Spleen (tissue), 11 donors: ENCODE data around the gene PLXNA1. TPM values are rescaled to one million over a fixed set of nuclear protein-coding genes. Genes with fewer than 3 reads are reported as not detected.

Experiments used
- DNase-seq: peaks from one replicate; pipeline ENCODE4 v3.0.0-alpha.2; 2020
- H3K27ac ChIP-seq, 8 donors: fragments of 200-600 bp; sonication (generic) in 7 of 8; 1 replicate in 4 of 8; 2 replicates in 4 of 8; pipeline versions ENCODE4 v1.5.0 to v1.8.0; 2016 to 2021; ENCODE audit warnings: inconsistent platforms in 4 of 8, mild to moderate bottlenecking in 4 of 8, moderate library complexity in 1 of 8
- H3K27me3 ChIP-seq, 7 donors: fragments of 200-600 bp; sonication (generic) in 6 of 7; replicated peaks in 1 of 7; 1 replicate in 4 of 7; 2 replicates in 3 of 7; pipeline versions ENCODE4 v1.5.0 to v1.8.0; 2016 to 2021; ENCODE audit warnings: inconsistent platforms in 3 of 7, mild to moderate bottlenecking in 1 of 7
- H3K36me3 ChIP-seq, 6 donors: fragments of 200-600 bp; sonication (generic) in 5 of 6; 1 replicate in 4 of 6; 2 replicates in 2 of 6; pipeline versions ENCODE4 v1.5.0 to v1.8.0; 2016 to 2021; ENCODE audit warnings: inconsistent platforms in 2 of 6
- H3K4me1 ChIP-seq, 6 donors: fragments of 200-600 bp; sonication (generic) in 5 of 6; 1 replicate in 3 of 6; 2 replicates in 3 of 6; pipeline versions ENCODE4 v1.5.0 to v1.8.0; 2016 to 2021; ENCODE audit warnings: inconsistent platforms in 3 of 6
- H3K4me3 ChIP-seq, 8 donors: fragments of 200-600 bp; sonication (generic) in 7 of 8; 1 replicate in 4 of 8; 2 replicates in 4 of 8; pipeline versions ENCODE4 v1.5.0 to v1.8.0; 2016 to 2021; ENCODE audit warnings: inconsistent platforms in 4 of 8, mild to moderate bottlenecking in 4 of 8, moderate library complexity in 2 of 8
- H3K9me3 ChIP-seq, 8 donors: fragments of 200-600 bp; sonication (generic) in 7 of 8; 1 replicate in 4 of 8; 2 replicates in 4 of 8; pipeline versions ENCODE4 v1.5.0 to v1.8.0; 2016 to 2021; ENCODE audit warnings: inconsistent platforms in 4 of 8
- POLR2A ChIP-seq, 3 donors: fragments of 450-650 bp; IDR thresholded peaks; one replicate each; pipeline ENCODE4 v1.5.1; 2017; ENCODE audit warnings: antibody characterized with exemption in 3 of 3, mild to moderate bottlenecking in 1 of 3
- POLR2AphosphoS5 ChIP-seq, 3 donors: sonication (generic); formaldehyde crosslinking; IDR thresholded peaks; one replicate each; pipeline ENCODE4 v1.5.1; 2017; ENCODE audit warnings: antibody characterized with exemption in 3 of 3
- whole genome bisulfite sequencing, 5 donors: extraction: QIAGEN DNeasy Blood & Tissue Kit in 3 of 5; methylation state at CpG; one replicate each; pipeline versions ENCODE4 v1.1.5 to v1.1.7; 2013 to 2018; 5-methylcytosine and 5-hydroxymethylcytosine counted together
- intact Hi-C: fragments of 100-400 bp; cut with DNase I; formaldehyde crosslinking; loops from one replicate; pipeline ENCODE4 v1.15.0; 2023; ENCODE audit warnings: low total_unique reads
- polyA plus RNA-seq, 3 donors: library from polyadenylated mRNA; stranded (reverse); fragments of 200-250 nt; gene quantifications; one replicate each; pipeline ENCODE4 v1.2.1, GENCODE V29; 2013
- total RNA-seq, 7 donors: library from RNA; depleted of rRNA in 3 of 7; stranded (reverse); fragments of >200 nt in 3 of 7; fragmentation: NEBNext Ultra II Directional in 4 of 7; extraction: Animal tissue kit (Norgen Biotek cat#: 25700) in 4 of 7; gene quantifications; one replicate each; pipeline versions ENCODE4 v1.1.0 to v1.2.1, GENCODE V29; 2016 to 2021
- TF ChIP-seq, protein P1 (sequence below), 11 experiments: fragments of 200-600 bp in 7 of 11; fragments of 450-650 bp in 4 of 11; sonication (generic) in 4 of 11; IDR thresholded peaks in 8 of 11; conservative IDR thresholded peaks in 3 of 11; 1 replicate in 7 of 11; 2 replicates in 4 of 11; pipeline versions ENCODE4 v1.4.0 to v1.8.0; 2016 to 2021; ENCODE audit warnings: antibody characterized with exemption in 11 of 11, inconsistent platforms in 4 of 11, mild to moderate bottlenecking in 1 of 11
- donor health status: healthy with polysubstance abuse.
- donor health status: DM: no; HTN: no; CAD: no; lungs with moderate emphysema.
- donor health status: DM: no; HTN: no; CAD: no.
- donor health status: Bipolar disorder and iron deficiency.
- donor health status: healthy.
- donor health status: DM: no; HTN: no; CAD: no.
- donor health status: DM: yes; HTN: yes; CAD: no.

Gene PLXNA1
- total and polyA plus RNA-seq, 10 donors, result 3.7 to 47.6 (median 31.0) TPM

DNA sequence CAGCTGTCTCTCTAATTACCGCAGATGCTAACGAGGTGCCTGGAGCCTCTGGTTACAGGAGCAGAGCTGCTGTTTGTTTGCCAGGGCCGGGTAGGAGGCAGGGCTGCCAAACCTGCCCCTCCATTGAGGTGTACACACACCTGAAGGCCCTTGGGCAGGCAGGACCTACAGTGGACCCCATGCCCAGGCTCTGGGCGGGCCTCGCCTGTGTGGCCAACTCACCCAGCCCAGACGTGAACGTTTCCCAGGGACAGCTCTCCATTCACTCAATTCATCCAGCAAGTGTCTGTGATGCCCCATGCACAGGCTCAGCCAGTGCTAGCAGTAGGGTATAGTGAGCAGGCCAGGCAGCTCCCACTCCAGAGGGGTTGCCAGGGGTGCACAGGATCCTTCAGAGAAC is 43.7 kb downstream of the PLXNA1 start:
- whole genome bisulfite sequencing, 5 donors, result 92 to 97% (median 97%) methylated on average over 6 to 7 of the region's 7 CpGs
- H3K36me3 ChIP-seq, result peaks cover 0 to 84% (median 56%) of the 10 kb centered on the region in 6 donors
- TF ChIP-seq POLR2A (IDR thresholded peaks at IDR 0.05), result no peak
- TF ChIP-seq, protein P1, sequence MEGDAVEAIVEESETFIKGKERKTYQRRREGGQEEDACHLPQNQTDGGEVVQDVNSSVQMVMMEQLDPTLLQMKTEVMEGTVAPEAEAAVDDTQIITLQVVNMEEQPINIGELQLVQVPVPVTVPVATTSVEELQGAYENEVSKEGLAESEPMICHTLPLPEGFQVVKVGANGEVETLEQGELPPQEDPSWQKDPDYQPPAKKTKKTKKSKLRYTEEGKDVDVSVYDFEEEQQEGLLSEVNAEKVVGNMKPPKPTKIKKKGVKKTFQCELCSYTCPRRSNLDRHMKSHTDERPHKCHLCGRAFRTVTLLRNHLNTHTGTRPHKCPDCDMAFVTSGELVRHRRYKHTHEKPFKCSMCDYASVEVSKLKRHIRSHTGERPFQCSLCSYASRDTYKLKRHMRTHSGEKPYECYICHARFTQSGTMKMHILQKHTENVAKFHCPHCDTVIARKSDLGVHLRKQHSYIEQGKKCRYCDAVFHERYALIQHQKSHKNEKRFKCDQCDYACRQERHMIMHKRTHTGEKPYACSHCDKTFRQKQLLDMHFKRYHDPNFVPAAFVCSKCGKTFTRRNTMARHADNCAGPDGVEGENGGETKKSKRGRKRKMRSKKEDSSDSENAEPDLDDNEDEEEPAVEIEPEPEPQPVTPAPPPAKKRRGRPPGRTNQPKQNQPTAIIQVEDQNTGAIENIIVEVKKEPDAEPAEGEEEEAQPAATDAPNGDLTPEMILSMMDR (IDR thresholded peaks at IDR 0.05 in 8 of 11, conservative IDR thresholded peaks at IDR 0.05 in 3 of 11), result no peak
- no peak for TF ChIP-seq POLR2AphosphoS5 (IDR thresholded peaks at IDR 0.05)
- H3K4me1 ChIP-seq, result peaks cover 0 to 7% (median 0%) of the 10 kb centered on the region in 6 donors
- H3K27ac ChIP-seq, result no peak overlapping the region
- no peaks in the 10 kb centered on the region for H3K27me3 ChIP-seq
- no peak overlapping the region for H3K4me3 ChIP-seq
- intact Hi-C loops, result no loop called here
- no peak for DNase-seq
- no peaks in the 10 kb centered on the region for H3K9me3 ChIP-seq

DNA sequence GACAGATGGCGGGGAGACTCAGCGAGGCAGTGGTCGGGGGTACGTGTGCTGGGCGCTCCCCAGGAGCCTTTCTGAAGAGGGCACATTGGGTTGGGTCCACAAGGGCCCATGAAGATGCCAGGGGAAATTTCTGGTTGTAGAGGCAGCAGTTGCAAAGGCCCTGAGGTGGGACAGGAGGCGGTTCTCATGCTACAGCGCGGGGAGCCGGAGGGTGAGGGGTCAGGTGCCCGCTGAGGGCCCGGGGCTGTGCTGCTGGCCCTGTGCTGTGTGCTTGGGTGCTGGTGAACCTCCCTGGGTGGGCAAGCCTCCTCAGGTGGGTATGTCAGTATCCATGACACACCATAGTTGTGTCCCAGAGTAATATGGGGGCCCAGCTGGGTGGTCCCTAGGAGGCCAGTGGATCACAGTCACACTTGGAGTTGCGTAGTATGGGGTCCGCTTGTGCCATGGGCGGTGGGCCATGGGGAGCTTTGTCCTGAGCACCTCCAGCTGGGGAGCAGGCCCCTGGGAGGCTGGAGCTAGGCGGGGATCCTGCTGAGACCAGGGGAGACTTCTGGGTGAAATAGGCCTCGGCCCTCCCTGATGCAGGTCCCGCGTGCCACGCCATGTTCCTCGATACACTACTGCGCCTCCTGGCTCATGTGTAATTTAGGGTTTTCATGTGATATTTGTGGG is 44.3 kb downstream of the PLXNA1 start:
- intact Hi-C loops, result no loop called here
- Histone ChIP-seq H3K4me1 (peaks cover 0 to 7% (median 0%) of the 10 kb centered on the region in 6 donors), H3K4me3 (no peak overlapping the region), H3K36me3 (peaks cover 0 to 84% (median 56%) of the 10 kb centered on the region in 6 donors), H3K27ac (no peak overlapping the region), H3K9me3 (no peaks in the 10 kb centered on the region), H3K27me3 (no peaks in the 10 kb centered on the region)
- TF ChIP-seq, protein P1 (IDR thresholded peaks at IDR 0.05 in 8 of 11, conservative IDR thresholded peaks at IDR 0.05 in 3 of 11), result no peak
- TF ChIP-seq POLR2AphosphoS5 (IDR thresholded peaks at IDR 0.05), result no peak
- no peak for TF ChIP-seq POLR2A (IDR thresholded peaks at IDR 0.05)
- DNase-seq, result no peak
- 95 to 99% (median 97%) methylated on average over 17 to 21 of the region's 21 CpGs for WGBS, 5 donors

DNA sequence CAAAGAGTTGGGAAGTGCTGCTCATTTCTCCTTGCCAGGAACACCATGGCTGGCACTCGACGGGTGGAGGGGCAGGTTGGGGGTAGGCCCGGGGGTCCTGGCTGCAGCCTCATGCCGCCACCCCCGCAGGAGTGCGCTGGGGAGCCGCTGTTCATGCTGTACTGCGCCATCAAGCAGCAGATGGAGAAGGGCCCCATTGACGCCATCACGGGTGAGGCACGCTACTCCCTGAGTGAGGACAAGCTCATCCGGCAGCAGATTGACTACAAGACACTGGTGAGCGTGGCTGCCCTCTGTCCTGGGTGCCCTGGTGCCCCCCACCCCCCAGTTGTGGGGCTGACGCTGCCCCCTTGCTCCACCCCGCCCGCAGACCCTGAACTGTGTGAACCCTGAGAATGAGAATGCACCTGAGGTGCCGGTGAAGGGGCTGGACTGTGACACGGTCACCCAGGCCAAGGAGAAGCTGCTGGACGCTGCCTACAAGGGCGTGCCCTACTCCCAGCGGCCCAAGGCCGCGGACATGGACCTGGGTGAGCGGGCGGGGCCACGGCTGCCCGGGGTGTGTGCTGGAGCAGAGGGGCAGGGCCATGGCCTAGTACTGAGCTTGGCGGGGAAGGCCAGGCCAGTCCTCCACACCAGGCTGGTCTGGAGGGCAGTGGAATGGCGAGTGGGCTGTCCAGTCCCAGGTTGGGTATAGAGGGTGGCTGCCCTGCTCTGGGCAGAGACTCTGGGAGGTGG is 45.1 kb downstream of the PLXNA1 start:
- whole genome bisulfite sequencing, 5 donors, result 84 to 94% (median 87%) methylated on average over 20 to 29 of the region's 29 CpGs
- TF ChIP-seq, protein P1 (IDR thresholded peaks at IDR 0.05 in 8 of 11, conservative IDR thresholded peaks at IDR 0.05 in 3 of 11), result no peak
- no peak for TF ChIP-seq POLR2A (IDR thresholded peaks at IDR 0.05)
- TF ChIP-seq POLR2AphosphoS5 (IDR thresholded peaks at IDR 0.05), result peak in 2 of 3 donors; percentile 30 to 59
- Histone ChIP-seq H3K4me3 (no peak overlapping the region), H3K27me3 (no peaks in the 10 kb centered on the region), H3K4me1 (peaks cover 0 to 7% (median 0%) of the 10 kb centered on the region in 6 donors), H3K36me3 (peaks cover 4 to 84% (median 56%) of the 10 kb centered on the region in 6 donors), H3K27ac (peak overlapping the region in 1 of 8 donors; percentile 40), H3K9me3 (no peaks in the 10 kb centered on the region)
- intact Hi-C loops, result no loop called here
- no peak for DNase-seq
